ENCODE measurements around the gene TMCO4. TPM values are rescaled to one million over a fixed set of nuclear protein-coding genes. Genes with fewer than 3 reads are reported as not detected.

The TMCO4 gene
- total RNA-seq, 1 donor from 2014 or later: 5.7 TPM

GRCh38 chr1:19750101-19750881, 49.4 kb downstream of the TMCO4 start:
- no peak overlapping the region for H3K4me3 ChIP-seq
- peaks cover 0 to 8% of the 10 kb centered on the region in 2 donors for H3K4me1 ChIP-seq
- no peak for DNase-seq (ENCODE audit: low spot score in 2 of 2)
- peak overlapping the region; percentile 13 to 64 for H3K27ac ChIP-seq
- intact Hi-C loops (cut with DNase I): no loop called here
- H3K9me3 ChIP-seq: no peaks in the 10 kb centered on the region
- no peaks in the 10 kb centered on the region for H3K27me3 ChIP-seq
- no peak for TF ChIP-seq CTCF (IDR thresholded peaks at IDR 0.05)
- peaks cover 18 to 30% of the 10 kb centered on the region in 2 donors for H3K36me3 ChIP-seq

- Histone ChIP-seq H3K9me3 (no peaks in the 10 kb centered on the region), H3K4me1 (peaks cover 0 to 3% of the 10 kb centered on the region in 2 donors), H3K27ac (peak overlapping the region in 1 of 2 donors; percentile 64), H3K27me3 (no peaks in the 10 kb centered on the region), H3K4me3 (no peak overlapping the region), H3K36me3 (peaks cover 19 to 35% of the 10 kb centered on the region in 2 donors)
- no peak for TF ChIP-seq CTCF (IDR thresholded peaks at IDR 0.05)
- no peak for DNase-seq (ENCODE audit: low spot score in 2 of 2)
- intact Hi-C loops (cut with DNase I): no loop called here
Measured at GRCh38 chr1:19749685-19750084, 50.0 kb downstream of the TMCO4 start.

- Histone ChIP-seq H3K4me3 (no peak overlapping the region), H3K36me3 (peaks cover 24 to 42% of the 10 kb centered on the region in 2 donors), H3K4me1 (no peaks in the 10 kb centered on the region), H3K9me3 (no peaks in the 10 kb centered on the region), H3K27me3 (no peaks in the 10 kb centered on the region), H3K27ac (peak overlapping the region in 1 of 2 donors; percentile 16)
- intact Hi-C loops (cut with DNase I): no loop called here
- TF ChIP-seq CTCF (IDR thresholded peaks at IDR 0.05): no peak
- no peak for DNase-seq (ENCODE audit: low spot score in 2 of 2)
Measured at GRCh38 chr1:19747761-19748160, 52.0 kb downstream of the TMCO4 start.

GRCh38 chr1:19744886-19745285, 54.8 kb downstream of the TMCO4 start:
- H3K36me3 ChIP-seq: peaks cover 29 to 53% of the 10 kb centered on the region in 2 donors
- DNase-seq (ENCODE audit: low spot score in 2 of 2): no peak
- no peaks in the 10 kb centered on the region for H3K27me3 ChIP-seq
- no peak overlapping the region for H3K4me3 ChIP-seq
- no peak for TF ChIP-seq CTCF (IDR thresholded peaks at IDR 0.05)
- intact Hi-C loops (cut with DNase I): no loop called here
- H3K9me3 ChIP-seq: no peaks in the 10 kb centered on the region
- peak overlapping the region; percentile 10 to 32 for H3K27ac ChIP-seq
- no peaks in the 10 kb centered on the region for H3K4me1 ChIP-seq

- H3K27ac ChIP-seq: peak overlapping the region; percentile 10 to 32
- no peak for TF ChIP-seq CTCF (IDR thresholded peaks at IDR 0.05)
Measured at GRCh38 chr1:19744335-19744743, 55.4 kb downstream of the TMCO4 start.

More at GRCh38 chr1:19744335-19744743, 55.4 kb downstream of the TMCO4 start:
- intact Hi-C loops (cut with DNase I): no loop called here
- Histone ChIP-seq H3K27me3 (no peaks in the 10 kb centered on the region), H3K9me3 (no peaks in the 10 kb centered on the region), H3K4me1 (no peaks in the 10 kb centered on the region), H3K4me3 (no peak overlapping the region), H3K36me3 (peaks cover 29 to 58% of the 10 kb centered on the region in 2 donors)
- no peak for DNase-seq (ENCODE audit: low spot score in 2 of 2)

Measured in ascending aorta (tissue), 2 donors.